IPS DF 6.9 (cell line): ENCODE results near the gene RNF169.
"Not testable (repeated sequence)": the region's sequence is repeated elsewhere in the genome, so short reads cannot be mapped to it uniquely, and the experiment has no call there.

Source experiments
- DNase-seq: peaks from one replicate; pipeline ENCODE4 v3.0.0-alpha.2; 2013; ENCODE audit warnings: low read depth, low spot score
- H3K27ac ChIP-seq: one replicate; pipeline ENCODE4 v1.5.1; 2013; ENCODE audit warnings: low read length, control low read depth
- H3K27me3 ChIP-seq: 2 replicates; pipeline ENCODE4 v1.6.1; 2013; ENCODE audit warnings: mild to moderate bottlenecking, low read length; ENCODE audit not compliant: control insufficient read depth, insufficient read depth
- H3K36me3 ChIP-seq: 2 replicates; pipeline ENCODE4 v1.6.1; 2013; ENCODE audit warnings: low read length; ENCODE audit not compliant: control insufficient read depth, insufficient read depth
- H3K4me1 ChIP-seq: 2 replicates; pipeline ENCODE4 v1.6.1; 2013; ENCODE audit warnings: low read length; ENCODE audit not compliant: control insufficient read depth, insufficient read depth
- H3K4me3 ChIP-seq: 2 replicates; pipeline ENCODE4 v1.5.1; 2013; ENCODE audit warnings: mild to moderate bottlenecking, low read length
- H3K9me3 ChIP-seq: 2 replicates; pipeline ENCODE4 v1.6.1; 2013; ENCODE audit warnings: low read length, inconsistent platforms; ENCODE audit not compliant: control insufficient read depth, insufficient read depth
- WGBS: extraction: QIAGEN DNeasy Blood & Tissue Kit; methylation state at CpG from one replicate; pipeline ENCODE4 v1.1.7; 2013; ENCODE audit warnings: mixed read lengths, missing lambda C conversion rate; ENCODE audit not compliant: insufficient read length, insufficient coverage; 5-methylcytosine and 5-hydroxymethylcytosine counted together

Gene RNF169

DNA sequence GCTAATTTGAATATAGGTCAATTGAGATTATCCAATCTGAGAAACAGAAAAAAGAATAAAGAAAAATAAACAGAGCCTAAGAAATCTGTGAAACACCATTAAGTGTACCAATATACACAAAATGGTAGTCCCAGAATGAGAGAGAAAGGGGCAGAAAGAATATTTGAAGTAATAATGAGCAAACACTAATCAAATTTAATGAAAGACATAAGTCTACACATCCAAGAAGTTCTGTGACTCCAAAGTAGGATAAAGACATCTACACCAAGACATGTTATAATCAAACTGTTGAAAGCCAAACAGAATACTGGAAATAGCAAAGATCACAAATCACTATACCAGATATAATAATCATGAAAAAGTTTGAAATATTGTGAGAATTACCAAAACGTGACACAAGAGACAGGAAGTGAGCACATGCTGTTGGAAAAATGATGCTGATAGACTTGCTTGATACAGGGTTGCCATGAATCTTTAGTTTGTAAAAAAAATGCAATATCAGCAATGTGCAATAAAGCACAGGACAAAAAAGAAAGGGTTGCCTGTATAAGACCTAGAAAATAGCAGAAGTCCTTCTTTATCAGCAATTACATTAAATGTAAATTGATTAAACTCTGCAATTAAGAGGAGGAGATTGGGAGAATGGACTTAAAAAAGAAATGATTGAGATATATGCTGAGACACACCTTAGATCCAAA is 75.8 kb downstream of the RNF169 start:
- no peak overlapping the region for H3K27ac ChIP-seq
- peaks cover 5% of the 10 kb centered on the region; the same call in 1 of the 2 replicates for H3K9me3 ChIP-seq
- H3K27me3 ChIP-seq = no peaks in the 10 kb centered on the region
- no CpG with 5 or more reads among the region's 1 CpG for WGBS
- H3K4me3 ChIP-seq = no peak overlapping the region
- no peaks in the 10 kb centered on the region for H3K36me3 ChIP-seq
- DNase-seq = no peak
- H3K4me1 ChIP-seq = no peaks in the 10 kb centered on the region

DNA sequence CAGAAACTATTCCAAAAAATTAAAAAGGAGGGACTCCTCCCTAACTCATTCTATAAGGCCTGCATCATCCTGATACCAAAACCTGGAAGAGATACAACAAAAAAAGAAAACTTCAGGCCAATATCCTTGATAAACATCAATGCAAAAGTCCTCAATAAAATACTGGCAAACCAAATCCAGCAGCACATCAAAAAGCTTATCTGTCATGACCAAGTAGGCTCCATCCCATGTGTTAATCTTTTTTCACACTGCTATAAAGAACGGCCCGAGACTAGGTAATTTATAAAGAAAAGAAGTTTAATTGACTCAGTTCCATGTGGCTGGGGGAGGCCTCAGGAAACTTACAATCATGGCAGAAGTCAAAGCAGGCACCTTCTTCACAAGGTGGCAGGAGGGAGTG is 76.9 kb downstream of the RNF169 start:
- H3K4me1 ChIP-seq, H3K4me3 ChIP-seq, H3K36me3 ChIP-seq, H3K9me3 ChIP-seq, H3K27ac ChIP-seq, H3K27me3 ChIP-seq, DNase-seq: not testable (repeated sequence)
- WGBS = no CpG with 5 or more reads among the region's 2 CpGs

DNA sequence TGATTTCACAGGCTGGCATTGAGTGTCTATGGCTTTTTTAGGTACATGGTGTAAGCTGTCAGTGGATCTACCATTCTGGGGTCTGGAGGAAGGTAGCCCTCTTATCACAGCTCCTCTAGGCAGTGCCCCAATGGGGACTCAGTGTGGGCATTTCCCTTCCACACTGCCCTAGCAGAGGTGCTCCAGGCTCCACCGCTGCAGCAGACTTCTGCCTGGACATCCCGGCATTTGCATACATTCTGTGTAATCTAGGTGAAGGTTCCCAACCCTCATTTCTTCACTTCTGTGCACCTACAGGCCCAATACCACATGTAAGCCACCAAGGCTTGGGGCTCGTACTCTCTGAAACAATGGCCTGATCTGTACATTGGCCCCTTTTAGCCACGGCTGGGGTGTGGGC is 78.3 kb downstream of the RNF169 start:
- Histone ChIP-seq H3K4me1 (no peaks in the 10 kb centered on the region), H3K36me3 (no peaks in the 10 kb centered on the region), H3K9me3 (peaks cover 5% of the 10 kb centered on the region; the same call in 1 of the 2 replicates), H3K27me3 (no peaks in the 10 kb centered on the region), H3K4me3 (no peak overlapping the region), H3K27ac (no peak overlapping the region)
- WGBS = no CpG with 5 or more reads among the region's 4 CpGs
- no peak for DNase-seq

DNA sequence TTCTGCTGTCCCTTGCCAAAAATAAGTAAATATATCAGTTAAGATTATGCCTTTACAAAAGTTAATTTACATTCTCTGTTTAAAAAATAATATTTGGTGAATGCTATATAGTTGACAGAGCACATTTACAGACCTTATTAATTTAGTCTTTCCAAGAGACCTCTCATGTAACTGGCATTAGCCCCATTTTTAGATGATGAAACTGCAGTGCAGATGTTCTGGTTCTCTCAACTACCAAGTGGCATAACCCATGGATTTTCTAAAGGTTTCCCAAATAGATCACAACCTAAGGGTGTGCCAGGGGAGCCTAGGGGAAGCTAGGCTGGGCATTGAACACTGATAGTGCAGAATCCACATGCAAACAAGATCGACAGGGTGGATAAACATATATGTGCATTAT is 88.5 kb downstream of the RNF169 start:
- no CpG with 5 or more reads among the region's 1 CpG for WGBS
- Histone ChIP-seq H3K9me3 (no peaks in the 10 kb centered on the region), H3K36me3 (no peaks in the 10 kb centered on the region; the same call in 1 of the 2 replicates), H3K4me1 (no peaks in the 10 kb centered on the region), H3K27me3 (no peaks in the 10 kb centered on the region), H3K27ac (no peak overlapping the region), H3K4me3 (no peak overlapping the region)
- DNase-seq = no peak

DNA sequence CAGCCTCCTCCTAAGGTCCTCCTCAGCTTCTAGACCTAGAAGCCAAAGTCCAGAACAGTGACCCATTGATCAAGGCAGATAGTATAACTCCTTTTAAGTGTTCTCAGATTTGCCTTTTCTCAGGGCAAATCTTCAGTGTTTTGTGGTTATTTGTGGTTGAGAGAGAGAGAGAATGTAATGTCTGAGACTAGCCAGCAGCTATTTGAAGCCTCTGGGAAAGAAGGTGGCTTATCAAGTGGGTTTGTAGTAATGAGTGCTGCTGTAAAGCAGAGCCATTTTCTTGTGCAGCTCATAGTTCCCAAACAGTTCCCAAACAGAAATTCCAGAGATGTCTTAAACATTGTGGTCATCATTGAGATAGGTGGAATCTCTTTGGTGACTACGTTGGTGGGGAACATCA is 89.5 kb downstream of the RNF169 start:
- Histone ChIP-seq H3K36me3 (peaks cover 5% of the 10 kb centered on the region; the same call in 1 of the 2 replicates), H3K9me3 (no peaks in the 10 kb centered on the region), H3K4me3 (no peak overlapping the region), H3K27me3 (no peaks in the 10 kb centered on the region), H3K4me1 (no peaks in the 10 kb centered on the region), H3K27ac (no peak overlapping the region)
- DNase-seq = no peak
- WGBS = no CpG with 5 or more reads among the region's 1 CpG

DNA sequence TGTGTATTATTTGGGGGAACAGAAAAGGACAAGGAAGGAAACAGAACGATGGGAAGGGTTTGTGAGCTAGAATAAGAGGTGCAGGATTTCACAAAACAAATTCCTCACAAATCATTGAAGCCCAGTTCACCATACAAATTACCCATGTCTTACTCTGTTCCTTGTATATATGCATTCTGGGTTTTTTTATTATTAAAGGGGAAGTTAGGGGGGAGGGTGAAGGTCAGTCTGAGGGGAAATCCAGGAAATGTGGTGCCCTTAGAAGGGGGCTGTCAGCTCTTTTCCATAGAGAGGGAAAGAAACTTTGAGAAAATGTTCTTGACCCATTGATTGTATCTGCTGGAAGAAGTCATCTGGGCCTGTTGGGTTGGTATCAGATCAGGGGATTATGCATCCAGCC is 90.8 kb downstream of the RNF169 start:
- peaks cover 5% of the 10 kb centered on the region; the same call in 1 of the 2 replicates for H3K36me3 ChIP-seq

DNA sequence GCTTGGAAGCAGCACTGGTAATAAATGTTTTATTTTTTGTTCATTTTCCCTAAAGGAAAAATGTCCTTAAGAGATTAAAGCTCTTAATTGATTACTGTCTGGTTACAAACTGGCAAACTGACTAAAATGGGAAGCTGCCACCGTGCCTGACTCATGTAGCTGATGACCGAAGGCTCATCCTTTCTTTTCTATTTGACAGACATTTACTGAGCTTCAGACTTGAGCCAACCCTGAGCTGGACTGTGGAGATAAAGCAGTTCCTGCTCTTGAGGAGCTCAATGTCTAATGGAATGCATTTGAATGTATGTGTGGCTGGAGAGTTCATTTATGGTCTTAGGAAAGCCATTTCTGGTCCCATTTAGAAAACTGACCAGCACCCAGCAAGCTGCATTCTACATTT is 91.3 kb downstream of the RNF169 start:
- Histone ChIP-seq H3K36me3 (peaks cover 8% of the 10 kb centered on the region; the same call in 1 of the 2 replicates), H3K4me1 (no peaks in the 10 kb centered on the region), H3K27me3 (no peaks in the 10 kb centered on the region), H3K4me3 (no peak overlapping the region), H3K27ac (no peak overlapping the region), H3K9me3 (no peaks in the 10 kb centered on the region)
- DNase-seq = no peak
- WGBS = no CpG with 5 or more reads among the region's 2 CpGs

More for the DNA sequence above, 90.8 kb downstream of the RNF169 start:
- H3K9me3 ChIP-seq = no peaks in the 10 kb centered on the region
- H3K4me1 ChIP-seq = no peaks in the 10 kb centered on the region
- H3K27ac ChIP-seq = no peak overlapping the region
- no peak overlapping the region for H3K4me3 ChIP-seq
- H3K27me3 ChIP-seq = no peaks in the 10 kb centered on the region
- 100% methylated on average over 1 of the region's 1 CpG for WGBS
- no peak for DNase-seq

DNA sequence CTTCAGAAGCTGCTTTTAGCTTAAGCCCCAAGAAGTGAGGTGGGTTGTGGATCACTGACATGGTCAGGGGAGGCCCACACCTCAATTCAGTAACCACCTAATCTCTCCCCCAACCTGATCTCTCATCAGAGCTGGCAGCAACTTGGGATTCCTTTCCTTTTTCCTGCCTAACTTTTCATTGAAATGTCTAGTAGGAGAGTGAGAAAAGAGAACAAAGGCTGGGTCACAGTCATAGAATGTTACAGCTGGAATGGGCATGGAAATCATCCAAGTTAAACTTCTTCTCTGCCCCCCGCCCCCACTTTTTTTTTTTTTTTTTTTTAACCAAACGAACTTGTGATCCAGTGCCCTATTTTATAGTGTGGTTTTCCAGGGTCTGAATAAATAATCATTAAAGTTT is 91.8 kb downstream of the RNF169 start:
- Histone ChIP-seq H3K27ac (no peak overlapping the region), H3K27me3 (no peaks in the 10 kb centered on the region), H3K4me1 (no peaks in the 10 kb centered on the region), H3K36me3 (peaks cover 8% of the 10 kb centered on the region; the same call in 1 of the 2 replicates), H3K9me3 (no peaks in the 10 kb centered on the region), H3K4me3 (no peak overlapping the region)
- DNase-seq = no peak
- WGBS = no CpG with 5 or more reads among the region's 2 CpGs

DNA sequence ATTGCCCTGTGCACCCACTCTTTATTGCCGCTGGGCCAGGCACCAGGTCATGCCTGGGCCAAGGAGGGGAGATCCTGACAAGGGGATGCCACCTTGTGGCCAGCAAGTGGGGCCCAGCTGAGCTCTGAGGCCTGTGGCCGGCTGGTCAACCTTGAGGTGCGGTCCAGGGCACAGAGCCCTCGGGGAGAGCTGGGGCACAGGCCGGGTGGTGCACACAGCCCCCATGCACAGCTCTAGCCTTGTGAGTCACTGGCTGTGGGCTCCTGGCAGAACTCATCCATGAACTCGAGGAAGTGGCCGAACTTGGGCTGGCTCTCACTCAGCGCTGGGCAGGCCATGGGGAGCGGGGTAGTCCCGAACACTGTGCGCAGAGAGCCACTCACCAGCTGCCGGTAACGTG is 94.3 kb downstream of the RNF169 start:
- Histone ChIP-seq H3K36me3 (peaks cover 8% of the 10 kb centered on the region; the same call in 1 of the 2 replicates), H3K9me3 (no peaks in the 10 kb centered on the region), H3K4me3 (no peak overlapping the region), H3K27me3 (no peaks in the 10 kb centered on the region), H3K27ac (no peak overlapping the region), H3K4me1 (no peaks in the 10 kb centered on the region)
- DNase-seq = no peak
- WGBS = no CpG with 5 or more reads among the region's 13 CpGs

DNA sequence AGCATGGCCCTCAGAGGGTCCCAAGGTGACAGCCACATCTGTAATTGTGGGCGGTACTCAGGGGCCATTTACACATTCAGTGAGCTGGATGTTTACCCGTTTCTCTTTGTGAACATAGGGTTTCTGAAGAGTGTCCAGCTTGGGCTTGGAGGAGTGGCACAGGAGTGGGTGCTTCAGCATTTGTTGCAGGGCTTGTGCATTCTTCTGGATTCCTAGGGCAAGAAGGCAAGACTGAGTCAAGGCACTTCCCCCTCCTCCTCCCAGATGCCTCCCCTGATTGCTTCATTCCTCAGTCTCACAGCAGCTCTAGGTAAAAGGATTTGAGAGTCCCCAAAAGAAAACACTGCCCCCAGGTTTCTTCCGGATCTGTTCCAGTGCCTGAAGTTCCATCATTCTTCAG is 95.4 kb downstream of the RNF169 start:
- no peak for DNase-seq
- H3K27ac ChIP-seq = no peak overlapping the region
- WGBS = no CpG with 5 or more reads among the region's 3 CpGs
- no peaks in the 10 kb centered on the region for H3K9me3 ChIP-seq
- H3K4me1 ChIP-seq = no peaks in the 10 kb centered on the region
- peaks cover 8% of the 10 kb centered on the region; the same call in 1 of the 2 replicates for H3K36me3 ChIP-seq
- H3K4me3 ChIP-seq = no peak overlapping the region
- no peaks in the 10 kb centered on the region for H3K27me3 ChIP-seq

DNA sequence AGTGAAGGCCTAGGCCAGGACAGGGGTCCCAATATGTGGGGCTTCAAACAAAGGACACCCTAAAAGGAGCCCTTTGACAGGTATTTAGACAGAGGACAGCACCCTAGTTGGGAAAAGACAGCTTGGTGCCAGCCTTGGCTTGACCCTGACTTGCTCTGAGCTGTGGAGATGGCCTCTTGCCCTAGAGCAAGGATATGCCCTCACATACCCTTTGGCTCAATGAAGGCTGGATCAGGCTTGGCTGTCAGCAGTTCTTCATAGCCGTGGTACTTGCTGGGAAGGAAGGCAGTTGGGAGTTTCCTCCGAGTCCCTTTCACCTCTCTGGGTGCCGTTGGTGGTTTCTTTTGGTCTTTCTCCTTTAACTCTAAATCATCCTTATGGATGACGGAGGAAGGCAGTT is 96.2 kb downstream of the RNF169 start:
- H3K36me3 ChIP-seq = peaks cover 8% of the 10 kb centered on the region; the same call in 1 of the 2 replicates
- no CpG with 5 or more reads among the region's 4 CpGs for WGBS
- DNase-seq = no peak
- no peaks in the 10 kb centered on the region; the same call in 1 of the 2 replicates for H3K4me1 ChIP-seq
- no peak overlapping the region for H3K27ac ChIP-seq
- no peaks in the 10 kb centered on the region for H3K9me3 ChIP-seq
- no peaks in the 10 kb centered on the region for H3K27me3 ChIP-seq
- no peak overlapping the region for H3K4me3 ChIP-seq
